Measurements from ENCODE around the gene ZIM2.

ZIM2 gene

DNA sequence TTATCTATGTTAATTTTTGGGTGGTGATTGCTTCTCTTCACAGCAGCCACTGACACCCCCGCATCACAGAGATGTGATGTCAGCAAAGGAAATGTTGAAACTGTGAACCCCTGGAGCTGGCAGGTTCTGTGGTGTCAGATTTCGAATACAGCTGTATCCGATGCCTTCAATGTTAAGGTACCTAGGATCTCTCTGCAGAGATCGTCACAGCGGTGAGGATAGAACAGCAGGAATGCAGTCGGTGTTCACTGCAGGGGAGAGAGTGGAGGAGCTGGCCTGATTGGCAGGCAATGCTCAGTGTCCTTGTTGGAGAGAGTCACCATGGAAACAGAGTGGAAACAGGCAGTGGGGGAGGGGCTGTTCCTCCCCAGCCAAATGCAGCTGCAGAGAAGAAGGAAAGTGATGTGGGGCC lies 89.4 kb downstream of the ZIM2 start (continued):
- TF ChIP-seq CSRNP3 (CRISPR knock-in tag; IDR thresholded peaks at IDR 0.05) (no peak), TCF4 (CRISPR knock-in tag; IDR thresholded peaks at IDR 0.05; ENCODE audit: borderline replicate concordance) (no peak), SNAI2 (CRISPR knock-in tag; IDR thresholded peaks at IDR 0.05) (no peak), ISL1 (CRISPR knock-in tag; IDR thresholded peaks at IDR 0.05) (no peak)

GRCh38 chr19:56750658-56751057 lies 89.9 kb downstream of the ZIM2 start:
- no peak for TF ChIP-seq TCF4 (CRISPR knock-in tag; IDR thresholded peaks at IDR 0.05; ENCODE audit: borderline replicate concordance)
- no peak for TF ChIP-seq ZNF70 (CRISPR knock-in tag; IDR thresholded peaks at IDR 0.05)
- TF ChIP-seq, protein P1, sequence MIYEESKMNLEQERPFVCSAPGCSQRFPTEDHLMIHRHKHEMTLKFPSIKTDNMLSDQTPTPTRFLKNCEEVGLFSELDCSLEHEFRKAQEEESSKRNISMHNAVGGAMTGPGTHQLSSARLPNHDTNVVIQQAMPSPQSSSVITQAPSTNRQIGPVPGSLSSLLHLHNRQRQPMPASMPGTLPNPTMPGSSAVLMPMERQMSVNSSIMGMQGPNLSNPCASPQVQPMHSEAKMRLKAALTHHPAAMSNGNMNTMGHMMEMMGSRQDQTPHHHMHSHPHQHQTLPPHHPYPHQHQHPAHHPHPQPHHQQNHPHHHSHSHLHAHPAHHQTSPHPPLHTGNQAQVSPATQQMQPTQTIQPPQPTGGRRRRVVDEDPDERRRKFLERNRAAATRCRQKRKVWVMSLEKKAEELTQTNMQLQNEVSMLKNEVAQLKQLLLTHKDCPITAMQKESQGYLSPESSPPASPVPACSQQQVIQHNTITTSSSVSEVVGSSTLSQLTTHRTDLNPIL (CRISPR knock-in tag; IDR thresholded peaks at IDR 0.05; ENCODE audit: low read depth), result no peak
- no peak for TF ChIP-seq RARB (CRISPR knock-in tag; IDR thresholded peaks at IDR 0.05)
- TF ChIP-seq CSDC2 (CRISPR knock-in tag; IDR thresholded peaks at IDR 0.05), result no peak
- TF ChIP-seq TOX (CRISPR knock-in tag; IDR thresholded peaks at IDR 0.05; ENCODE audit: borderline replicate concordance), result no peak
- no peak for ATAC-seq

GRCh38 chr19:56748378-56748777 lies 92.1 kb downstream of the ZIM2 start:
- ATAC-seq, result no peak
- TF ChIP-seq PPARA (CRISPR knock-in tag; IDR thresholded peaks at IDR 0.05; ENCODE audit: borderline replicate concordance) (no peak), BACH2 (CRISPR knock-in tag; IDR thresholded peaks at IDR 0.05; ENCODE audit: borderline replicate concordance) (no peak), SNAI2 (CRISPR knock-in tag; IDR thresholded peaks at IDR 0.05) (no peak), CSDC2 (CRISPR knock-in tag; IDR thresholded peaks at IDR 0.05) (no peak), RARB (CRISPR knock-in tag; IDR thresholded peaks at IDR 0.05) (no peak), ESRRG (CRISPR knock-in tag; IDR thresholded peaks at IDR 0.05) (no peak), OSR1 (CRISPR knock-in tag; IDR thresholded peaks at IDR 0.05) (no peak), GLIS3 (CRISPR knock-in tag; IDR thresholded peaks at IDR 0.05) (no peak), POU6F1 (CRISPR knock-in tag; IDR thresholded peaks at IDR 0.05; ENCODE audit: borderline replicate concordance, low read depth) (no peak), ZNF565 (CRISPR knock-in tag; conservative IDR thresholded peaks at IDR 0.05; ENCODE audit: low read depth) (no peak), CSRNP3 (CRISPR knock-in tag; IDR thresholded peaks at IDR 0.05) (no peak)
- TF ChIP-seq, protein P2, sequence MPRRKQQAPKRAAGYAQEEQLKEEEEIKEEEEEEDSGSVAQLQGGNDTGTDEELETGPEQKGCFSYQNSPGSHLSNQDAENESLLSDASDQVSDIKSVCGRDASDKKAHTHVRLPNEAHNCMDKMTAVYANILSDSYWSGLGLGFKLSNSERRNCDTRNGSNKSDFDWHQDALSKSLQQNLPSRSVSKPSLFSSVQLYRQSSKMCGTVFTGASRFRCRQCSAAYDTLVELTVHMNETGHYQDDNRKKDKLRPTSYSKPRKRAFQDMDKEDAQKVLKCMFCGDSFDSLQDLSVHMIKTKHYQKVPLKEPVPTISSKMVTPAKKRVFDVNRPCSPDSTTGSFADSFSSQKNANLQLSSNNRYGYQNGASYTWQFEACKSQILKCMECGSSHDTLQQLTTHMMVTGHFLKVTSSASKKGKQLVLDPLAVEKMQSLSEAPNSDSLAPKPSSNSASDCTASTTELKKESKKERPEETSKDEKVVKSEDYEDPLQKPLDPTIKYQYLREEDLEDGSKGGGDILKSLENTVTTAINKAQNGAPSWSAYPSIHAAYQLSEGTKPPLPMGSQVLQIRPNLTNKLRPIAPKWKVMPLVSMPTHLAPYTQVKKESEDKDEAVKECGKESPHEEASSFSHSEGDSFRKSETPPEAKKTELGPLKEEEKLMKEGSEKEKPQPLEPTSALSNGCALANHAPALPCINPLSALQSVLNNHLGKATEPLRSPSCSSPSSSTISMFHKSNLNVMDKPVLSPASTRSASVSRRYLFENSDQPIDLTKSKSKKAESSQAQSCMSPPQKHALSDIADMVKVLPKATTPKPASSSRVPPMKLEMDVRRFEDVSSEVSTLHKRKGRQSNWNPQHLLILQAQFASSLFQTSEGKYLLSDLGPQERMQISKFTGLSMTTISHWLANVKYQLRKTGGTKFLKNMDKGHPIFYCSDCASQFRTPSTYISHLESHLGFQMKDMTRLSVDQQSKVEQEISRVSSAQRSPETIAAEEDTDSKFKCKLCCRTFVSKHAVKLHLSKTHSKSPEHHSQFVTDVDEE (CRISPR knock-in tag; IDR thresholded peaks at IDR 0.05), result no peak

- ATAC-seq, result no peak
- no peak for TF ChIP-seq ZFP30 (CRISPR knock-in tag; IDR thresholded peaks at IDR 0.05)
- no peak for TF ChIP-seq ESRRG (CRISPR knock-in tag; IDR thresholded peaks at IDR 0.05)
- TF ChIP-seq TCF4 (CRISPR knock-in tag; IDR thresholded peaks at IDR 0.05; ENCODE audit: borderline replicate concordance), result no peak
- no peak for TF ChIP-seq GLIS3 (CRISPR knock-in tag; IDR thresholded peaks at IDR 0.05)
- TF ChIP-seq ZNF8 (CRISPR knock-in tag; IDR thresholded peaks at IDR 0.05), result no peak
- no peak for TF ChIP-seq CSDC2 (CRISPR knock-in tag; IDR thresholded peaks at IDR 0.05)
- TF ChIP-seq OSR1 (CRISPR knock-in tag; IDR thresholded peaks at IDR 0.05), result no peak
- TF ChIP-seq POU6F1 (CRISPR knock-in tag; IDR thresholded peaks at IDR 0.05; ENCODE audit: borderline replicate concordance, low read depth), result no peak
- TF ChIP-seq, protein P2 (CRISPR knock-in tag; IDR thresholded peaks at IDR 0.05), result no peak
- no peak for TF ChIP-seq PATZ1 (CRISPR knock-in tag; IDR thresholded peaks at IDR 0.05; ENCODE audit: borderline replicate concordance)
These were observed 94.2 kb downstream of the ZIM2 start for GRCh38 chr19:56746367-56746766.
